ENCODE measurements around the gene ARHGEF12.

The ARHGEF12 gene

DNA sequence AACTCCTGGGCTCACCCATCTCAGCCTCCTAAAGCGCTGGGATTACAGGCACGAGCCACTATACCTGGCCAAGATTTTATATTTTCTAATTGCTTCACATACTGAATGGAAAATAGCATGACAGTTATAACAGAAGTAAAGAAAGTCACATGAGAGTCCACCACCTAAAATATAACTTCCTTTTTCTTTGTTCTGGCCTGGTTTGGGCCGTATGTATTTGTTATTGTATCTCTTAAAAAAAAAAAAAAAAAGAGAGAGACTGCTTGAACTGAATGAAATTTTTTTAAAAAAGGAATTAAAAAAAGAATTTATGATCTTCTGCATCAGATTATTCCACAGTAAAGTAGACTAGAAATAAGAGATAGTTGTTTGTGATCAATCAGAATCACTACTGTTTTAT is 89.3 kb downstream of the ARHGEF12 start:
- TF ChIP-seq GATA3 (IDR thresholded peaks at IDR 0.05; ENCODE audit: low read depth, low read length) (no peak), GATA2 (IDR thresholded peaks at IDR 0.05; ENCODE audit: low read depth, low read length) (no peak)

- TF ChIP-seq GATA3 (IDR thresholded peaks at IDR 0.05; ENCODE audit: low read depth, low read length) (no peak), GATA2 (IDR thresholded peaks at IDR 0.05; ENCODE audit: low read depth, low read length) (no peak)
Observed at GRCh38 chr11:120430146-120430545, 93.9 kb downstream of the ARHGEF12 start.

DNA sequence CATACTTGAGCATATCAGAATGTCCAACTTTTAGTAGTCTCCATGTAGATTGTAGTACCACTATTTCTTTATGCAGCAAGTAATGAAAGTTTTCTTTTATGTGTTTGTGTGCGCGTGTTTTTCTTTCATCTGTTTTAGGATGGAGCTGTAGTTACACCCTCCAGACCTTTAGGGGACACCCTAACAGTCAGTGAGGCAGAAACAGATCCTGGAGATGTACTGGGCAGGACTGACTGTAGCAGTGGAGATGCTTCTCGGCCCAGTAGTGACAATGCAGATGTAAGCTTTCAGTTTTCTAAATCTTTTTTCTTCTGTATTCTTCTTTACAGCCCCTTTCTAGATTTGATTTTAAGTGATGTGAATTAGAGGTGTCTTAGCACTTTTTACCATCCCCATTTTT is 95.4 kb downstream of the ARHGEF12 start:
- TF ChIP-seq GATA3 (IDR thresholded peaks at IDR 0.05; ENCODE audit: low read depth, low read length) = no peak
- TF ChIP-seq GATA2 (IDR thresholded peaks at IDR 0.05; ENCODE audit: low read depth, low read length) = no peak

- TF ChIP-seq GATA3 (IDR thresholded peaks at IDR 0.05; ENCODE audit: low read depth, low read length) = no peak
- no peak for TF ChIP-seq GATA2 (IDR thresholded peaks at IDR 0.05; ENCODE audit: low read depth, low read length)
Observed at GRCh38 chr11:120432056-120433018, 96.1 kb downstream of the ARHGEF12 start.

DNA sequence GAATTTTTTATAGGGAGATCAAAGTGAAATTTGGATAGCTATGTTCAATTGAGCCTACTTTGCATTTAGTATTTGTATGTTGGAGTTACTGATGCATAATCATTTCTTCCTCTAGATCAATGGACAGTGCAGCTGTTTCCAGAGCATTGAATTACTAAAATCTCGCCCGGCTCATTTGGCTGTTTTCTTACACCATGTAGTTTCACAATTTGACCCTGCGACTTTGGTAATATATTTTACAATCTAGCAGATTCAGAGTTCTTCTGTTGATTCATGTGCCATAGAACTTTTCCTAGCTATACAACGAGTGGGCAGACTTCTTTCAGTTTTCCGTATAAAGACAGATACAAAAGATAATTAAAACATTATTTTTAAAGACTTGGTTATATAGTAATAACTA is 105.4 kb downstream of the ARHGEF12 start:
- no peak for TF ChIP-seq GATA3 (IDR thresholded peaks at IDR 0.05; ENCODE audit: low read depth, low read length)
- no peak for TF ChIP-seq GATA2 (IDR thresholded peaks at IDR 0.05; ENCODE audit: low read depth, low read length)

GRCh38 chr11:120442031-120442430 is 105.8 kb downstream of the ARHGEF12 start:
- no peak for TF ChIP-seq GATA2 (IDR thresholded peaks at IDR 0.05; ENCODE audit: low read depth, low read length)
- TF ChIP-seq GATA3 (IDR thresholded peaks at IDR 0.05; ENCODE audit: low read depth, low read length) = no peak

- no peak for TF ChIP-seq GATA3 (IDR thresholded peaks at IDR 0.05; ENCODE audit: low read depth, low read length)
Observed at GRCh38 chr11:120446802-120447201, 110.6 kb downstream of the ARHGEF12 start.

GRCh38 chr11:120448240-120448639 is 112.0 kb downstream of the ARHGEF12 start:
- TF ChIP-seq GATA3 (IDR thresholded peaks at IDR 0.05; ENCODE audit: low read depth, low read length) (no peak), GATA2 (IDR thresholded peaks at IDR 0.05; ENCODE audit: low read depth, low read length) (no peak)

DNA sequence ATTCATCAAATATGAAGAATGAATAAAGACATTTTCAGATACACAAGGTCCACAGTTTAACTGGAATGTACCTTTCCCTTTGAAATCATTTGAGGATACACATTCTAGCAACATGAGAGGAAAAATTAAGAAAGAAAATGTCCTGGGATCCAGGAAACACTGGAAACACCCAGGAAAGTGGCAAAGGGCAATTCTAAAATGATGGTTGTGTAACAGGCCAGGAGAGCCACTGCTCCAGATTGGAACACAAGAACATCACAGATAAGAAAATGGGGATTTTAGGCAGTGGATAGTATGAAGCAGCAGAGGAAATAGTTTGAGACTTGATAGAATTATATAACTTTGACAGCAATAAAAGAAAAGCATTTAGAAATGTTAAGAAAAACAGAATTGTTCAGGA is 119.3 kb downstream of the ARHGEF12 start:
- TF ChIP-seq GATA3 (IDR thresholded peaks at IDR 0.05; ENCODE audit: low read depth, low read length) = no peak
- TF ChIP-seq GATA2 (IDR thresholded peaks at IDR 0.05; ENCODE audit: low read depth, low read length) = no peak

GRCh38 chr11:120457996-120458395 is 121.8 kb downstream of the ARHGEF12 start:
- TF ChIP-seq GATA3 (IDR thresholded peaks at IDR 0.05; ENCODE audit: low read depth, low read length) = no peak
- no peak for TF ChIP-seq GATA2 (IDR thresholded peaks at IDR 0.05; ENCODE audit: low read depth, low read length)

DNA sequence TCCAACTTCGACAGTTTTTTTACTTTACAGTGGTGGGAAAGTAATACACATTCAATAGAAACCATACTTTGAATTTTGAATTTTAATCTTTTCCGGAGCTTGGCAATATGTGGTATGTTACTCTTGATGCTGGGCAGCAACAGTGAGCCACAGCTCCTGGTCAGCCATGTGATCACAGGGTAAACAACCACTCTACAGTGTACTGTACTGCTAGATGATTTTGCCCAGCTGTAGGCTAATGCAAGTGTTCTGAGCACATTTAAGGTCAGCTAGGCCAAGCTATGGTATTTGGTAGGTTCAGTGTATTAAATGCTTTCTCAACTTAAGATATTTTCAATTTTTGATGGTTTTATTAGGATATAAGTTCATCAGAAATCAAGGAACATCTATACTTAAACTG is 126.6 kb downstream of the ARHGEF12 start:
- no peak for TF ChIP-seq GATA2 (IDR thresholded peaks at IDR 0.05; ENCODE audit: low read depth, low read length)
- TF ChIP-seq GATA3 (IDR thresholded peaks at IDR 0.05; ENCODE audit: low read depth, low read length) = no peak

- TF ChIP-seq GATA2 (IDR thresholded peaks at IDR 0.05; ENCODE audit: low read depth, low read length) (no peak), GATA3 (IDR thresholded peaks at IDR 0.05; ENCODE audit: low read depth, low read length) (no peak)
Observed at GRCh38 chr11:120465921-120466534, 129.8 kb downstream of the ARHGEF12 start.

DNA sequence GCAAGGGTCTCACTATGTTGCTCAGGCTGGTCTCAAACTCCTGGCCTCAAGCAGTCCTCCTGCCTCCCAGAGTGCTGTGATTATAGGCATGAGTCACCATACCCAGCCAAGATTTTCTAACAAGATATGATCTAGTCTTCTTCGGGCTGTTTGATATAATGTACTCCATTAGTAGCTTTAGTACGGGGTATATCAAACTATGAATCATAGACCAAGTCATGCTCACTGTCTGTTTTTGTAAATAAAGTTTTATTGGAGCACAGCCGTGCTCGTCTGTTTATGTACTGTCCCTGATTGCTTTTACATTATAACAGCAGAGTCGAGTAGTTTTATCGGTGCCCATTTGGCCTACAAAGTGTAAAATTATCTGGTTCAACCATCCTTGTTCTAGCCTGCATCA is 131.4 kb downstream of the ARHGEF12 start:
- no peak for TF ChIP-seq GATA3 (IDR thresholded peaks at IDR 0.05; ENCODE audit: low read depth, low read length)
- TF ChIP-seq GATA2 (IDR thresholded peaks at IDR 0.05; ENCODE audit: low read depth, low read length) = no peak

GRCh38 chr11:120471131-120471530 is 134.9 kb downstream of the ARHGEF12 start:
- TF ChIP-seq GATA3 (IDR thresholded peaks at IDR 0.05; ENCODE audit: low read depth, low read length) = no peak
- TF ChIP-seq GATA2 (IDR thresholded peaks at IDR 0.05; ENCODE audit: low read depth, low read length) = no peak

GRCh38 chr11:120471994-120472393 is 135.8 kb downstream of the ARHGEF12 start:
- TF ChIP-seq GATA2 (IDR thresholded peaks at IDR 0.05; ENCODE audit: low read depth, low read length) = no peak
- no peak for TF ChIP-seq GATA3 (IDR thresholded peaks at IDR 0.05; ENCODE audit: low read depth, low read length)

All from SH-SY5Y (cell line).